ENCODE data around the gene AMACR.
A peak's percentile ranks its signal among the peaks of the same experiment; 100 is the strongest.

Gene AMACR

GRCh38 chr5:33936381-33937016, 71.4 kb downstream of the AMACR start, which contains the start of gene RXFP3:
TSS of gene RXFP3 (plus strand) at chr5:33936386. CDS start at chr5:33936741, 355 bp downstream.
- peak within 1 kb of the TSS; percentile 49 for H3K4me3 ChIP-seq (ENCODE audit: low read depth, low read length)
- no peak for TF ChIP-seq CTCF (IDR thresholded peaks at IDR 0.05; ENCODE audit: low read depth, low read length)
